Uterus (tissue), 4 donors: ENCODE results near the gene DPP6. TPM values are rescaled to one million over a fixed set of nuclear protein-coding genes. Genes with fewer than 3 reads are reported as not detected.
"Not testable (repeated sequence)": the region's sequence is repeated elsewhere in the genome, so short reads cannot be mapped to it uniquely, and the experiment has no call there.

Source experiments
- DNase-seq, 2 donors: peaks; one replicate each; pipeline ENCODE4 v3.0.0-alpha.2; 2019 to 2020
- H3K27ac ChIP-seq, 2 donors: fragments of 200-600 bp; sonication (generic); 1 replicate in 1 of 2; 2 replicates in 1 of 2; pipeline ENCODE4 v1.5.1; 2016 to 2018
- H3K27me3 ChIP-seq, 2 donors: fragments of 200-600 bp; sonication (generic); one replicate each; pipeline ENCODE4 v1.5.1; 2018 to 2019; ENCODE audit warnings: control low read depth in 1 of 2
- H3K36me3 ChIP-seq, 2 donors: fragments of 200-600 bp; sonication (generic); one replicate each; pipeline ENCODE4 v1.5.1; 2019; ENCODE audit warnings: control low read depth in 1 of 2
- H3K4me1 ChIP-seq, 2 donors: fragments of 200-600 bp; sonication (generic); one replicate each; pipeline ENCODE4 v1.5.1; 2018 to 2019; ENCODE audit warnings: control low read depth in 1 of 2
- H3K4me3 ChIP-seq, 2 donors: fragments of 200-600 bp; sonication (generic); 1 replicate in 1 of 2; 2 replicates in 1 of 2; pipeline ENCODE4 v1.5.1; 2018 to 2019; ENCODE audit warnings: mild to moderate bottlenecking in 1 of 2
- H3K9me3 ChIP-seq, 2 donors: fragments of 200-600 bp; sonication (generic); one replicate each; pipeline ENCODE4 v1.5.1; 2019; ENCODE audit warnings: control low read depth in 1 of 2
- POLR2A ChIP-seq, 2 donors: fragments of 450-650 bp; IDR thresholded peaks; one replicate each; pipeline ENCODE4 v1.6.1; 2016; ENCODE audit warnings: antibody characterized with exemption in 2 of 2, mild to moderate bottlenecking in 1 of 2, moderate library complexity in 1 of 2
- intact Hi-C: fragments of 100-400 bp; cut with DNase I; formaldehyde crosslinking; loops from one replicate; pipeline ENCODE4 v1.15.1; 2023; ENCODE audit warnings: low total_unique reads
- total RNA-seq, 4 donors: library from RNA; depleted of rRNA in 3 of 4; stranded (reverse); fragments of >200 nt in 3 of 4; gene quantifications; one replicate each; pipeline versions ENCODE4 v1.1.0 to v1.2.4, GENCODE V29; 2014 to 2023
- TF ChIP-seq, protein P1 (sequence below), 4 experiments: fragments of 200-600 bp in 2 of 4; fragments of 450-650 bp in 2 of 4; sonication (generic) in 2 of 4; IDR thresholded peaks; one replicate each; pipeline ENCODE4 v1.5.1; 2016 to 2019; ENCODE audit warnings: antibody characterized with exemption in 4 of 4, mild to moderate bottlenecking in 2 of 4, moderate library complexity in 1 of 4
- donor health status: DM: yes; HTN: yes; CAD: no.

Gene DPP6
- total RNA-seq, 4 donors from 2014 or later = 4.1 to 107 (median 42.7) TPM

DNA sequence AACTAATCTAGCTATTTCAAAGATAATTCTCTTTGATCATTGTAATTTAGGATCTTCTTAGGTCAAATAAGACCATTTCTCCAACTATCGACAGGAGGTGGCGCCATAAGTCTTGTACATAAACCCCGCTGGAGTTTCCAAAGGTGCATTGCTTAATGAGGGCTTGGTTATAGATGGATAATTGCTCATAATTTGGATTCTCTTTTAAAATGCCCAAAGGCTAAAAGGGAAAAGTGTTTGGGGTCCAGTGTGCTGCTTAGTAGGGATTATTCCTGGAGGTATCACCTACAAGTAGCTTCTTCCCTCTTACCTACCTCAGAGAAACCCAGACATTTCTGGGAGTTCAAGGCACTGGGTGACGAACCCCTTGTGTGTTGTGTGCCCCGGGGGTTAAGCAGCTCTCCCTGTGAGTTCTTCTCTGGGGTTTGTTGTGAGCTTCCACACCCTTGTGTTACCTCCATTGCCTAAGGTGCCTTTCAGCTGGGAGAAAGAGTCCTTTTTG, 875.5 kb downstream of the DPP6 start:
- peak; percentile 69 to 90 for DNase-seq
- H3K4me3 ChIP-seq = peak overlapping the region; percentile 53 to 64
- H3K4me1 ChIP-seq = peaks cover 0 to 4% of the 10 kb centered on the region in 2 donors
- TF ChIP-seq, protein P1, sequence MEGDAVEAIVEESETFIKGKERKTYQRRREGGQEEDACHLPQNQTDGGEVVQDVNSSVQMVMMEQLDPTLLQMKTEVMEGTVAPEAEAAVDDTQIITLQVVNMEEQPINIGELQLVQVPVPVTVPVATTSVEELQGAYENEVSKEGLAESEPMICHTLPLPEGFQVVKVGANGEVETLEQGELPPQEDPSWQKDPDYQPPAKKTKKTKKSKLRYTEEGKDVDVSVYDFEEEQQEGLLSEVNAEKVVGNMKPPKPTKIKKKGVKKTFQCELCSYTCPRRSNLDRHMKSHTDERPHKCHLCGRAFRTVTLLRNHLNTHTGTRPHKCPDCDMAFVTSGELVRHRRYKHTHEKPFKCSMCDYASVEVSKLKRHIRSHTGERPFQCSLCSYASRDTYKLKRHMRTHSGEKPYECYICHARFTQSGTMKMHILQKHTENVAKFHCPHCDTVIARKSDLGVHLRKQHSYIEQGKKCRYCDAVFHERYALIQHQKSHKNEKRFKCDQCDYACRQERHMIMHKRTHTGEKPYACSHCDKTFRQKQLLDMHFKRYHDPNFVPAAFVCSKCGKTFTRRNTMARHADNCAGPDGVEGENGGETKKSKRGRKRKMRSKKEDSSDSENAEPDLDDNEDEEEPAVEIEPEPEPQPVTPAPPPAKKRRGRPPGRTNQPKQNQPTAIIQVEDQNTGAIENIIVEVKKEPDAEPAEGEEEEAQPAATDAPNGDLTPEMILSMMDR (IDR thresholded peaks at IDR 0.05) = peak; percentile 64 to 79 (median 71)
- no peak for TF ChIP-seq POLR2A (IDR thresholded peaks at IDR 0.05)
- no peaks in the 10 kb centered on the region for H3K27me3 ChIP-seq
- intact Hi-C loops = loop anchor here (5.0 to 10.0 kb wide), 2 partner anchors 370 to 417 kb away; partner anchors contain the start of gene INSIG1
- H3K36me3 ChIP-seq = no peaks in the 10 kb centered on the region
- H3K9me3 ChIP-seq = no peaks in the 10 kb centered on the region
- H3K27ac ChIP-seq = peak overlapping the region; percentile 86 to 95

DNA sequence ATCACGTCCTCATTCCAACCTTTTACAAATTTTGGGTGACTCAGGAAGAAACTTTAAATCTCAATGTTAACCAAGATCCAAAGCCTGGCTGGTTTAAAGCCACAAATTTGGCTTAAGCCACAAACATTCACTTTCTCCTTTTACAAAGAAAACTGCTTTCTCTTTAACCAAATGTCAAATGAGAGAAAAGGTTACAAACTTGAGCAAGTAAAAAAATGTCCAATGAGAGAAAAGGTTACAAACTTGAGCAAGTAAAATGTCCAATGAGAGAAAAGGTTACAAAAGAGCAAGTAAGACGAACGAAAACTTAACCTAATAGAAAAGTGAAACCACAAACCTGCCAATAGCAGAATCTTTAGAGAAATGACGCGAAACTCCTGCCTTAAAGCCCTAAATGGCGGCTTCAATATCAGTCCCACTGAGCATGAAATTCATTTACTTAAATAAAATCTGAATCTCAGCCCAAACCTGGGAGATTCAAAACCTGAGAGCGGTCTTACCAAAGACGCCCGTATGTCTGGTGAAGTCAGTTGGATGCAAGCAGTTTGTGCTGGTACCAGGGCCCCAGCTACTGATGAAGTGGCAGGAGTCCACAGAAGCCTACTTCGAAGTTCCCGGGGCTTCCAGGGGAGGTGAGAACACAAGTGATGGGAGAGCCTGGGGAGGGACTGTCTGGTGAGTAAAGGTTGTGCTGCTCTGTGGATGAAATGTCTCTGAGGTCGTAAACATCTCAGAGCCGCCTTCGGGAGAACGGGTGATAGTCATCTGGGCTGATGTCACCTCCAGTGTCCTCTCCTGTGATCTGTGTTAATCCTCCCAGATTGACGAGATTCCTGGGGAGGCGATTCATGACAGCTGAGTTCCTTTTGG, 876.2 kb downstream of the DPP6 start:
- Histone ChIP-seq H3K36me3 (no peaks in the 10 kb centered on the region), H3K27me3 (no peaks in the 10 kb centered on the region), H3K4me1 (peaks cover 0 to 4% of the 10 kb centered on the region in 2 donors), H3K4me3 (peak overlapping the region; percentile 53 to 64), H3K9me3 (no peaks in the 10 kb centered on the region), H3K27ac (peak overlapping the region; percentile 86 to 95)
- TF ChIP-seq POLR2A (IDR thresholded peaks at IDR 0.05) = peak in 1 of 2 donors; percentile 38
- TF ChIP-seq, protein P1 (IDR thresholded peaks at IDR 0.05) = peak in 1 of 4 experiments; percentile 3
- intact Hi-C loops = loop anchor here (5.0 to 10.0 kb wide), 2 partner anchors 369 to 416 kb away; partner anchors contain the start of gene INSIG1
- peak; percentile 37 to 43 for DNase-seq

DNA sequence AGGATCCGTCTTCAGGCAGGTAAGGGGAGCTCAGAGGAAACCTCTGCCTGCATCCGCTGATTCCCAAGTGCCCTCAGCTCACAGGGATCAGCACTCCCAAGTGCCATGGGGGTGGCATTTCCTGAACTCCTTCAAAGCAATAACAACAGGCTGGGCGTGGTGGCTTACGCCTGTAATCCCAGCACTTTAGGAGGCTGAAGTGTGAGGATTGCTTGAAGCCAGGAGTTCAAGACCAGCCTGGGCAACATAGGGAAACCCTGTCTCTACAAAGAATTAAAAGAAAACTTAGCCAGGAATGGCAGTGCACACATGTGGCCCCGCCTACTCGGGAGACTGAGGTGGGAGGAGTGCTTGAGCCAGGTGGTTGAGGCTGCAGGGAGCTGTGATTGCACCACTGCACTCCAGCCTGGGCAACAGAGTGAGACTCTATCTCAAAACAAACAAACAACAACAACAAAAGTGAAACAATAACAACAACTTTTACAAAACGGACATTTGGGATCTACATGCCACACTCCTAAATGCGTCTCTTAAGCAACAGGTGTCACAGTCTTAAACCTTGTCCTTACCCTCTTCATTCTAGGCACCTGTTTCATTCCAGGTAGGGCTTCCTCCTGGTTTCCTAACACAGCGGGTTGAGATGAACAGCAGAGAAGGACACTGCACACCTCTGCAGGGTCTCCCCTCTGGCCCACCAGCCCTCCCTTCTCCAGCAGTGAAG, 877.0 kb downstream of the DPP6 start:
- DNase-seq = no peak
- intact Hi-C loops = loop anchor here (5.0 to 10.0 kb wide), 2 partner anchors 368 to 416 kb away; partner anchors contain the start of gene INSIG1
- H3K4me1 ChIP-seq = peaks cover 0 to 4% of the 10 kb centered on the region in 2 donors
- no peaks in the 10 kb centered on the region for H3K27me3 ChIP-seq
- peak overlapping the region; percentile 53 to 64 for H3K4me3 ChIP-seq
- H3K9me3 ChIP-seq = no peaks in the 10 kb centered on the region
- TF ChIP-seq, protein P1 (IDR thresholded peaks at IDR 0.05) = no peak
- no peak for TF ChIP-seq POLR2A (IDR thresholded peaks at IDR 0.05)
- H3K36me3 ChIP-seq = no peaks in the 10 kb centered on the region
- H3K27ac ChIP-seq = peak overlapping the region; percentile 86 to 95

DNA sequence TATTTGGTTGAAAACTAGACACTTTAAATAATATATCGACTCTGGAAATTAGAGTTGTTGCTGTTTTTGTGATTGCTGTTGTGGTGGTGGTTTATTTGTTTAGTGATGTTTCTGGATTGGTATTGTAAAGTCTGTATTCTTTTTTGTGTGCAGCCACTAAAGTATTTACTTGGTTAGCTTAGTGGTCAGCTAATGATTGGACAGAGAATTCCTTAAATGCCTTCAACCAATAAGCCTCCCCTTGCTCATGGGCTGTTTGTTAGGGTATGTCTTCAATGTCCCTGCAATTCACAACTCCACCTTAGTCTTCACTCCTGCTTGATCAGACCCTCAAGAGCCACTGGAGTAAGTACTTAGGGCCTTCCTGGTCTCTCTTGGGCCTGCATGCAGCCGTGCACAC, 879.7 kb downstream of the DPP6 start:
- TF ChIP-seq POLR2A (IDR thresholded peaks at IDR 0.05) = no peak
- TF ChIP-seq, protein P1 (IDR thresholded peaks at IDR 0.05) = no peak
- intact Hi-C loops = no loop called here
- peaks cover 0 to 4% of the 10 kb centered on the region in 2 donors for H3K4me1 ChIP-seq
- no peaks in the 10 kb centered on the region for H3K36me3 ChIP-seq
- H3K27me3 ChIP-seq = no peaks in the 10 kb centered on the region
- H3K4me3 ChIP-seq = no peak overlapping the region
- no peaks in the 10 kb centered on the region for H3K9me3 ChIP-seq
- H3K27ac ChIP-seq = no peak overlapping the region
- DNase-seq = no peak

DNA sequence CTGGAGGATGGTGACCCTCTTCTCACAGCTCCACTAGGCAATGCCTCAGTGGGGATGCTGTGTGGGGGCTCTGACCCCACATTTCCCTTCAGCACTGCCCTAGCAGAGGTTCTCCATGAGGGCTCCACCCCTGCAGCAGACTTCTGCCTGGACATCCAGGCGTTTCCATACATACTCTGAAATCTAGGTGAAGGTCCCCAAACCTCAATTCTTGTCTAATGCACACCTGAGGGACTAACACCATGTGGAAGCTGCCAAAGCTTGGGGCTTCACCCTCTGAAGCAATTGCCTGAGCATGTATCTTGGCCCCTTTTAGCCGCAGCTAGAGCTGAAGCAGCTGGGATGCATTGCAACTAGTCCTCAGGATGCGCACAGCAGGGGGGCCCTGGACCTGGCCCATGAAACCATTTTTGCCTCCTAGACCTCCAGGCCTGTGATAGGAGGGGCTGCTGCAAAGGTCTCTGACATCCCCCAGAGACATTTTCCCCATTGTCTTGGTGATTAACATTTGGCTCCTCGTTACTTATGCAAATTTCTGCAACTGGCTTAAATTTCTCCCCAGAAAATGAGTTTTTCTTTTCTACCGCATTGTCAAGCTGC, 882.3 kb downstream of the DPP6 start:
- DNase-seq, H3K4me3 ChIP-seq, H3K27me3 ChIP-seq, H3K4me1 ChIP-seq, H3K27ac ChIP-seq, intact Hi-C loops, H3K36me3 ChIP-seq, H3K9me3 ChIP-seq: not testable (repeated sequence)
